GM18867 (cell line): ENCODE data around the gene NKIRAS1.
"Not testable (repeated sequence)": the region's sequence is repeated elsewhere in the genome, so short reads cannot be mapped to it uniquely, and the experiment has no call there.

ENCODE experiments used
- ATAC-seq: cut with Tn5 transposase; IDR thresholded peaks from one replicate; pipeline ENCODE4 v1.9.1; 2021; ENCODE audit warnings: mild to moderate bottlenecking, moderate library complexity; ENCODE audit not compliant: unreplicated experiment

The NKIRAS1 gene

GRCh38 chr3:23941440-23941839 is 24.6 kb upstream of the NKIRAS1 start:
- ATAC-seq, result no peak

- ATAC-seq, result no peak
These were observed 24.0 kb upstream of the NKIRAS1 start for GRCh38 chr3:23940775-23941174.

- ATAC-seq, result no peak
These were observed 21.9 kb upstream of the NKIRAS1 start for GRCh38 chr3:23938688-23939087.

GRCh38 chr3:23937296-23937695 is 20.5 kb upstream of the NKIRAS1 start:
- no peak for ATAC-seq

- no peak for ATAC-seq
These were observed 17.5 kb upstream of the NKIRAS1 start for GRCh38 chr3:23934253-23934652.

- no peak for ATAC-seq
These were observed 15.8 kb upstream of the NKIRAS1 start for GRCh38 chr3:23932571-23932970.

- peak; percentile 40 for ATAC-seq
These were observed 14.8 kb upstream of the NKIRAS1 start for GRCh38 chr3:23931597-23931996.

- ATAC-seq, result no peak
These were observed 11.7 kb upstream of the NKIRAS1 start for GRCh38 chr3:23928524-23928923.

GRCh38 chr3:23926736-23927135 is 9.9 kb upstream of the NKIRAS1 start:
- ATAC-seq, result no peak

- no peak for ATAC-seq
These were observed 9.5 kb upstream of the NKIRAS1 start for GRCh38 chr3:23926246-23926645.

GRCh38 chr3:23923786-23924185 is 7.0 kb upstream of the NKIRAS1 start:
- no peak for ATAC-seq

GRCh38 chr3:23921052-23921511 is 4.3 kb upstream of the NKIRAS1 start:
- no peak for ATAC-seq

- no peak for ATAC-seq
These were observed 3.4 kb upstream of the NKIRAS1 start for GRCh38 chr3:23920151-23920655.

GRCh38 chr3:23919628-23920027 is 2.8 kb upstream of the NKIRAS1 start:
- no peak for ATAC-seq

GRCh38 chr3:23918331-23918730 is 1.5 kb upstream of the NKIRAS1 start:
- ATAC-seq, result not testable (repeated sequence)

- ATAC-seq, result not testable (repeated sequence)
These were observed 1.0 kb upstream of the NKIRAS1 start for GRCh38 chr3:23917679-23918303.

GRCh38 chr3:23916152-23916885 is 471 bp downstream of the NKIRAS1 start:
- ATAC-seq, result peak; percentile 49

GRCh38 chr3:23915537-23916108 is 1.2 kb downstream of the NKIRAS1 start:
- no peak for ATAC-seq

GRCh38 chr3:23913873-23914743 is 2.7 kb downstream of the NKIRAS1 start:
- no peak for ATAC-seq

GRCh38 chr3:23913182-23913581 is 3.6 kb downstream of the NKIRAS1 start:
- ATAC-seq, result no peak

- ATAC-seq, result not testable (repeated sequence)
These were observed 4.5 kb downstream of the NKIRAS1 start for GRCh38 chr3:23912335-23912734.
